GM12872 (cell line): ENCODE data around the gene DPP10.

Source experiments
- CTCF ChIP-seq: IDR thresholded peaks from 3 replicates; pipeline ENCODE4 v1.5.1; 2011; ENCODE audit warnings: low read depth, mild to moderate bottlenecking, low read length, moderate library complexity; ENCODE audit not compliant: insufficient read depth

DPP10 gene

GRCh38 chr2:114926303-114926702 lies 483.9 kb downstream of the DPP10 start:
- no peak for TF ChIP-seq CTCF

- TF ChIP-seq CTCF, result no peak
Observed at GRCh38 chr2:114929225-114929624, 486.8 kb downstream of the DPP10 start.

GRCh38 chr2:114933671-114934241 lies 491.3 kb downstream of the DPP10 start:
- TF ChIP-seq CTCF, result no peak

GRCh38 chr2:114935031-114935430 lies 492.6 kb downstream of the DPP10 start:
- no peak for TF ChIP-seq CTCF

- no peak for TF ChIP-seq CTCF
Observed at GRCh38 chr2:114937366-114937930, 495.0 kb downstream of the DPP10 start.

- no peak for TF ChIP-seq CTCF
Observed at GRCh38 chr2:114940785-114941458, 498.5 kb downstream of the DPP10 start.

GRCh38 chr2:114949228-114949804 lies 506.9 kb downstream of the DPP10 start:
- TF ChIP-seq CTCF, result no peak
